ENCODE data around the gene RHOBTB1.
A peak's percentile ranks its signal among the peaks of the same experiment; 100 is the strongest.

RHOBTB1 gene

DNA sequence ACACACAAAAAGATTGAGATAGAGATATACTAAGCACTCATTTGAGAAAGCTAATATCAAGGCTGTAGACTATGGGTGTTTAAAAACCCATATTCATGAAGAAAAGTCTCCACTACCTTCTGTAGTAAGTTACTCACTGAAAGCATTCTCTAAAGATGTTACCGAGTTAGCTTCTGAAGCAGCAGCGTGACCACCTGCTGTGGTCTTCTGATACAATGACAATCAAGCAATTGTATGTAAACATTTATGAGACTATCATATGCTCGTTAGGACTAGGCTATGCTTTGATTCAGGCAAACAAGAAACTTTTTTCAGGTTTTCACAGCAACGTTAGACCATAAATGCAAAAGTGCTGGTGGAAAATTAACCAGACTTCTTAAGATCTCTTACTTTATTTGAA, 11.2 kb downstream of the RHOBTB1 start:
- H3K9me3 ChIP-seq (ENCODE audit: control insufficient read depth, insufficient read depth, low read depth, low read length) = no peaks in the 10 kb centered on the region
- no peaks in the 10 kb centered on the region for H3K4me1 ChIP-seq (ENCODE audit: control insufficient read depth, insufficient read depth, low read length)
- H3K27ac ChIP-seq (ENCODE audit: extremely low read depth, low read depth, low read length) = no peak overlapping the region
- TF ChIP-seq ZSCAN16 (tag by site-specific recombination; IDR thresholded peaks at IDR 0.05) (no peak), ZNF112 (tag by site-specific recombination; IDR thresholded peaks at IDR 0.05) (no peak), OSR2 (tag by site-specific recombination; IDR thresholded peaks at IDR 0.05) (peak; percentile 86)
- POLR2A ChIA-PET = no interaction called here
- H3K4me3 ChIP-seq (ENCODE audit: low read depth, low read length) = no peak overlapping the region
- CTCF ChIA-PET = no interaction called here
- H3K36me3 ChIP-seq (ENCODE audit: control insufficient read depth in 2 of 2, insufficient read depth in 1 of 2, low read length in 2 of 2) = peaks cover 0 to 7% of the 10 kb centered on the region in 2 experiments; a peak in 1 of 3 replicates

DNA sequence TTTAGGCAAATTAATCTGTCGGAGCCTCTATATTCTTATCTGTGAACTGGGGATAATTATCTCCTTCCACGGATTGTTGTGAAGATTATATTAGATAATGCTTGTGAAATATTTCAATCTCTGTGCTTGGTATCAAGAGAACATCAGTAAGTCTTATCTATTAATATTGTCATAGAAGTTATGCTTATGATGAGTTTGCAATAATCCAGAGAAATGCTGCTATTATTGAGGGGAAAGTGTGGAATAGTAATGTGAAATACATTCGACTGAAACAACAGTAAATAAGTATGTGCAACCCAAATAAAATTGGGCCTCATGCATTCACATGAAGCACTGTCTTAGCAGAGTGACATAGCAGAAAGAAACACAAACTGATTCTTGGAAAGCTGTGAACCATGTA, 13.7 kb downstream of the RHOBTB1 start:
- CTCF ChIA-PET = interaction anchor here (1.4 kb wide), 1 partner anchor 15 kb away, joined by 6 read pairs; no protein-coding TSS in a partner anchor

More for the DNA sequence above, 13.7 kb downstream of the RHOBTB1 start:
- no peak overlapping the region for H3K27ac ChIP-seq (ENCODE audit: extremely low read depth, low read depth, low read length)
- H3K4me3 ChIP-seq (ENCODE audit: low read depth, low read length) = no peak overlapping the region
- no peaks in the 10 kb centered on the region for H3K4me1 ChIP-seq (ENCODE audit: control insufficient read depth, insufficient read depth, low read length)
- H3K36me3 ChIP-seq (ENCODE audit: control insufficient read depth in 2 of 2, insufficient read depth in 1 of 2, low read length in 2 of 2) = peaks cover 0 to 7% of the 10 kb centered on the region in 2 experiments; a peak in 2 of 3 replicates
- H3K9me3 ChIP-seq (ENCODE audit: control insufficient read depth, insufficient read depth, low read depth, low read length) = no peaks in the 10 kb centered on the region
- POLR2A ChIA-PET = no interaction called here
- TF ChIP-seq, protein P1, sequence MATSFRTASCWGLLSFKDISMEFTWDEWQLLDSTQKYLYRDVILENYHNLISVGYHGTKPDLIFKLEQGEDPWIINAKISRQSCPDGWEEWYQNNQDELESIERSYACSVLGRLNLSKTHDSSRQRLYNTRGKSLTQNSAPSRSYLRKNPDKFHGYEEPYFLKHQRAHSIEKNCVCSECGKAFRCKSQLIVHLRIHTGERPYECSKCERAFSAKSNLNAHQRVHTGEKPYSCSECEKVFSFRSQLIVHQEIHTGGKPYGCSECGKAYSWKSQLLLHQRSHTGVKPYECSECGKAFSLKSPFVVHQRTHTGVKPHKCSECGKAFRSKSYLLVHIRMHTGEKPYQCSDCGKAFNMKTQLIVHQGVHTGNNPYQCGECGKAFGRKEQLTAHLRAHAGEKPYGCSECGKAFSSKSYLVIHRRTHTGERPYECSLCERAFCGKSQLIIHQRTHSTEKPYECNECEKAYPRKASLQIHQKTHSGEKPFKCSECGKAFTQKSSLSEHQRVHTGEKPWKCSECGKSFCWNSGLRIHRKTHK (tag by site-specific recombination; IDR thresholded peaks at IDR 0.05) = no peak
- TF ChIP-seq, protein P2, sequence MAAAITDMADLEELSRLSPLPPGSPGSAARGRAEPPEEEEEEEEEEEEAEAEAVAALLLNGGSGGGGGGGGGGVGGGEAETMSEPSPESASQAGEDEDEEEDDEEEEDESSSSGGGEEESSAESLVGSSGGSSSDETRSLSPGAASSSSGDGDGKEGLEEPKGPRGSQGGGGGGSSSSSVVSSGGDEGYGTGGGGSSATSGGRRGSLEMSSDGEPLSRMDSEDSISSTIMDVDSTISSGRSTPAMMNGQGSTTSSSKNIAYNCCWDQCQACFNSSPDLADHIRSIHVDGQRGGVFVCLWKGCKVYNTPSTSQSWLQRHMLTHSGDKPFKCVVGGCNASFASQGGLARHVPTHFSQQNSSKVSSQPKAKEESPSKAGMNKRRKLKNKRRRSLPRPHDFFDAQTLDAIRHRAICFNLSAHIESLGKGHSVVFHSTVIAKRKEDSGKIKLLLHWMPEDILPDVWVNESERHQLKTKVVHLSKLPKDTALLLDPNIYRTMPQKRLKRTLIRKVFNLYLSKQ (tag by site-specific recombination; IDR thresholded peaks at IDR 0.05; ENCODE audit: borderline replicate concordance) = no peak
- TF ChIP-seq, protein P3, sequence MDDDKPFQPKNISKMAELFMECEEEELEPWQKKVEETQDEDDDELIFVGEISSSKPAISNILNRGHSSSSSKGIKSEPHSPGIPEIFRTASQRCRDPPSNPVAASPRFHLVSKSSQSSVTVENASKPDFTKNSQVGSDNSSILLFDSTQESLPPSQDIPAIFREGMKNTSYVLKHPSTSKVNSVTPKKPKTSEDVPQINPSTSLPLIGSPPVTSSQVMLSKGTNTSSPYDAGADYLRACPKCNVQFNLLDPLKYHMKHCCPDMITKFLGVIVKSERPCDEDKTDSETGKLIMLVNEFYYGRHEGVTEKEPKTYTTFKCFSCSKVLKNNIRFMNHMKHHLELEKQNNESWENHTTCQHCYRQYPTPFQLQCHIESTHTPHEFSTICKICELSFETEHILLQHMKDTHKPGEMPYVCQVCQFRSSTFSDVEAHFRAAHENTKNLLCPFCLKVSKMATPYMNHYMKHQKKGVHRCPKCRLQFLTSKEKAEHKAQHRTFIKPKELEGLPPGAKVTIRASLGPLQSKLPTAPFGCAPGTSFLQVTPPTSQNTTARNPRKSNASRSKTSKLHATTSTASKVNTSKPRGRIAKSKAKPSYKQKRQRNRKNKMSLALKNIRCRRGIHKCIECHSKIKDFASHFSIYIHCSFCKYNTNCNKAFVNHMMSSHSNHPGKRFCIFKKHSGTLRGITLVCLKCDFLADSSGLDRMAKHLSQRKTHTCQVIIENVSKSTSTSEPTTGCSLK (tag by site-specific recombination; IDR thresholded peaks at IDR 0.05) = no peak
- TF ChIP-seq EGR2 (tag by site-specific recombination; IDR thresholded peaks at IDR 0.05; ENCODE audit: low read depth) = no peak
- no peak for TF ChIP-seq ZNF416 (tag by site-specific recombination; IDR thresholded peaks at IDR 0.05)
- no peak for TF ChIP-seq ZNF449 (tag by site-specific recombination; IDR thresholded peaks at IDR 0.05)
- TF ChIP-seq, protein P4, sequence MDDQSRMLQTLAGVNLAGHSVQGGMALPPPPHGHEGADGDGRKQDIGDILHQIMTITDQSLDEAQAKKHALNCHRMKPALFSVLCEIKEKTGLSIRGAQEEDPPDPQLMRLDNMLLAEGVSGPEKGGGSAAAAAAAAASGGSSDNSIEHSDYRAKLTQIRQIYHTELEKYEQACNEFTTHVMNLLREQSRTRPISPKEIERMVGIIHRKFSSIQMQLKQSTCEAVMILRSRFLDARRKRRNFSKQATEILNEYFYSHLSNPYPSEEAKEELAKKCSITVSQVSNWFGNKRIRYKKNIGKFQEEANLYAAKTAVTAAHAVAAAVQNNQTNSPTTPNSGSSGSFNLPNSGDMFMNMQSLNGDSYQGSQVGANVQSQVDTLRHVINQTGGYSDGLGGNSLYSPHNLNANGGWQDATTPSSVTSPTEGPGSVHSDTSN (CRISPR knock-in tag; IDR thresholded peaks at IDR 0.05) = no peak
- TF ChIP-seq KLF16 (tag by site-specific recombination; IDR thresholded peaks at IDR 0.05) = no peak
- TF ChIP-seq ZBTB20 (tag by site-specific recombination; IDR thresholded peaks at IDR 0.05) = no peak
- TF ChIP-seq ZNF221 (tag by site-specific recombination; IDR thresholded peaks at IDR 0.05; ENCODE audit: borderline replicate concordance) = no peak
- TF ChIP-seq, protein P5, sequence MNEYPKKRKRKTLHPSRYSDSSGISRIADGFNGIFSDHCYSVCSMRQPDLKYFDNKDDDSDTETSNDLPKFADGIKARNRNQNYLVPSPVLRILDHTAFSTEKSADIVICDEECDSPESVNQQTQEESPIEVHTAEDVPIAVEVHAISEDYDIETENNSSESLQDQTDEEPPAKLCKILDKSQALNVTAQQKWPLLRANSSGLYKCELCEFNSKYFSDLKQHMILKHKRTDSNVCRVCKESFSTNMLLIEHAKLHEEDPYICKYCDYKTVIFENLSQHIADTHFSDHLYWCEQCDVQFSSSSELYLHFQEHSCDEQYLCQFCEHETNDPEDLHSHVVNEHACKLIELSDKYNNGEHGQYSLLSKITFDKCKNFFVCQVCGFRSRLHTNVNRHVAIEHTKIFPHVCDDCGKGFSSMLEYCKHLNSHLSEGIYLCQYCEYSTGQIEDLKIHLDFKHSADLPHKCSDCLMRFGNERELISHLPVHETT (tag by site-specific recombination; IDR thresholded peaks at IDR 0.05) = no peak
- TF ChIP-seq ZNF830 (tag by site-specific recombination; IDR thresholded peaks at IDR 0.05; ENCODE audit: low read depth) = no peak
- no peak for TF ChIP-seq ZNF202 (tag by site-specific recombination; IDR thresholded peaks at IDR 0.05; ENCODE audit: borderline replicate concordance)
- TF ChIP-seq ZNF133 (tag by site-specific recombination; IDR thresholded peaks at IDR 0.05) = no peak
- TF ChIP-seq GFI1B (tag by site-specific recombination; IDR thresholded peaks at IDR 0.05) = no peak
- no peak for TF ChIP-seq ZNF555 (tag by site-specific recombination; conservative IDR thresholded peaks at IDR 0.05)

All from HEK293 (cell line).